Sigmoid colon (tissue), 4 donors: Measurements from ENCODE around the gene CMKLR1.

Experiments
- CTCF ChIP-seq, 4 experiments: fragments of 450-650 bp in 3 of 4; fragments of 200-600 bp in 1 of 4; IDR thresholded peaks; one replicate each; pipeline ENCODE4 v1.5.1; 2016 to 2019; ENCODE audit warnings: antibody characterized with exemption in 4 of 4, mild to moderate bottlenecking in 3 of 4, moderate library complexity in 2 of 4
- EP300 ChIP-seq, 4 donors: sonication (generic); formaldehyde crosslinking; IDR thresholded peaks; one replicate each; pipeline ENCODE4 v1.6.1; 2017; ENCODE audit warnings: antibody characterized with exemption in 4 of 4
- POLR2A ChIP-seq, 2 donors: fragments of 450-650 bp; IDR thresholded peaks; one replicate each; pipeline ENCODE4 v1.6.1; 2016; ENCODE audit warnings: antibody characterized with exemption in 2 of 2, mild to moderate bottlenecking in 2 of 2, moderate library complexity in 2 of 2
- POLR2AphosphoS5 ChIP-seq, 4 donors: sonication (generic); formaldehyde crosslinking; IDR thresholded peaks; one replicate each; pipeline ENCODE4 v1.6.1; 2017; ENCODE audit warnings: antibody characterized with exemption in 4 of 4

- TF ChIP-seq CTCF (IDR thresholded peaks at IDR 0.05) (no peak), EP300 (IDR thresholded peaks at IDR 0.05) (no peak), POLR2AphosphoS5 (IDR thresholded peaks at IDR 0.05) (no peak), POLR2A (IDR thresholded peaks at IDR 0.05) (no peak)
Measured at GRCh38 chr12:108296945-108297344, 42.2 kb downstream of the CMKLR1 start.
